Measurements from ENCODE around the gene ANKS1B.

Gene ANKS1B

GRCh38 chr12:98909746-98910145, 1075.0 kb downstream of the ANKS1B start:
- DNase-seq = no peak

GRCh38 chr12:98908866-98909265, 1075.9 kb downstream of the ANKS1B start:
- DNase-seq = no peak

- no peak for DNase-seq
Measured at GRCh38 chr12:98903875-98904274, 1080.9 kb downstream of the ANKS1B start.

- no peak for DNase-seq
Measured at GRCh38 chr12:98901189-98901588, 1083.5 kb downstream of the ANKS1B start.

- no peak for DNase-seq
Measured at GRCh38 chr12:98896938-98897337, 1087.8 kb downstream of the ANKS1B start.

- no peak for DNase-seq
Measured at GRCh38 chr12:98895086-98895651, 1089.6 kb downstream of the ANKS1B start.

GRCh38 chr12:98894412-98895085, 1090.2 kb downstream of the ANKS1B start:
- no peak for DNase-seq

GRCh38 chr12:98893675-98894411, 1090.9 kb downstream of the ANKS1B start:
- DNase-seq = no peak

GRCh38 chr12:98893126-98893674, 1091.5 kb downstream of the ANKS1B start:
- DNase-seq = no peak

- no peak for DNase-seq
Measured at GRCh38 chr12:98885778-98886177, 1099.0 kb downstream of the ANKS1B start.

GRCh38 chr12:98883231-98883630, 1101.5 kb downstream of the ANKS1B start:
- DNase-seq = no peak

GRCh38 chr12:98882526-98882925, 1102.2 kb downstream of the ANKS1B start:
- no peak for DNase-seq

- no peak for DNase-seq
Measured at GRCh38 chr12:98873776-98874175, 1111.0 kb downstream of the ANKS1B start.

- DNase-seq = peak in 1 of 5 donors; percentile 19
Measured at GRCh38 chr12:98870504-98870903, 1114.2 kb downstream of the ANKS1B start.

GRCh38 chr12:98869886-98870503, 1114.7 kb downstream of the ANKS1B start:
- DNase-seq = no peak

GRCh38 chr12:98868538-98868937, 1116.2 kb downstream of the ANKS1B start:
- no peak for DNase-seq

- DNase-seq = no peak
Measured at GRCh38 chr12:98868076-98868475, 1116.7 kb downstream of the ANKS1B start.

GRCh38 chr12:98864363-98864762, 1120.4 kb downstream of the ANKS1B start:
- no peak for DNase-seq

- DNase-seq = no peak
Measured at GRCh38 chr12:98863167-98863566, 1121.6 kb downstream of the ANKS1B start.

- DNase-seq = no peak
Measured at GRCh38 chr12:98861251-98861650, 1123.5 kb downstream of the ANKS1B start.

GRCh38 chr12:98856897-98857540, 1127.7 kb downstream of the ANKS1B start:
- DNase-seq = no peak

- DNase-seq = no peak
Measured at GRCh38 chr12:98852181-98852580, 1132.6 kb downstream of the ANKS1B start.

GRCh38 chr12:98847242-98847641, 1137.5 kb downstream of the ANKS1B start:
- DNase-seq = no peak
